Right lobe of liver (tissue), 4 donors: ENCODE results near the gene NOXO1.

ENCODE experiments used
- POLR2A ChIP-seq: fragments of 450-650 bp; IDR thresholded peaks from one replicate; pipeline ENCODE4 v1.6.1; 2017; ENCODE audit warnings: antibody characterized with exemption, mild to moderate bottlenecking
- TF ChIP-seq, protein P1 (sequence below), 4 donors: fragments of 200-600 bp in 3 of 4; fragments of 450-650 bp in 1 of 4; IDR thresholded peaks; one replicate each; pipeline versions ENCODE4 v1.5.1 to v1.8.0; 2016 to 2022; ENCODE audit warnings: antibody characterized with exemption in 4 of 4, mild to moderate bottlenecking in 2 of 4
- donor health status: DM: no; HTN: no; CAD: no.
- donor health status: DM: no; HTN: no; CAD: no.
- donor health status: DM: no; HTN: yes; CAD: no.

- TF ChIP-seq, protein P1, sequence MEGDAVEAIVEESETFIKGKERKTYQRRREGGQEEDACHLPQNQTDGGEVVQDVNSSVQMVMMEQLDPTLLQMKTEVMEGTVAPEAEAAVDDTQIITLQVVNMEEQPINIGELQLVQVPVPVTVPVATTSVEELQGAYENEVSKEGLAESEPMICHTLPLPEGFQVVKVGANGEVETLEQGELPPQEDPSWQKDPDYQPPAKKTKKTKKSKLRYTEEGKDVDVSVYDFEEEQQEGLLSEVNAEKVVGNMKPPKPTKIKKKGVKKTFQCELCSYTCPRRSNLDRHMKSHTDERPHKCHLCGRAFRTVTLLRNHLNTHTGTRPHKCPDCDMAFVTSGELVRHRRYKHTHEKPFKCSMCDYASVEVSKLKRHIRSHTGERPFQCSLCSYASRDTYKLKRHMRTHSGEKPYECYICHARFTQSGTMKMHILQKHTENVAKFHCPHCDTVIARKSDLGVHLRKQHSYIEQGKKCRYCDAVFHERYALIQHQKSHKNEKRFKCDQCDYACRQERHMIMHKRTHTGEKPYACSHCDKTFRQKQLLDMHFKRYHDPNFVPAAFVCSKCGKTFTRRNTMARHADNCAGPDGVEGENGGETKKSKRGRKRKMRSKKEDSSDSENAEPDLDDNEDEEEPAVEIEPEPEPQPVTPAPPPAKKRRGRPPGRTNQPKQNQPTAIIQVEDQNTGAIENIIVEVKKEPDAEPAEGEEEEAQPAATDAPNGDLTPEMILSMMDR (IDR thresholded peaks at IDR 0.05) = no peak
- TF ChIP-seq POLR2A = no peak
These were observed 46.9 kb upstream of the NOXO1 start for GRCh38 chr16:2028146-2028545.
